ENCODE results near the gene SLX4.
"Not testable (repeated sequence)": the region's sequence is repeated elsewhere in the genome, so short reads cannot be mapped to it uniquely, and the experiment has no call there.

SLX4 gene

DNA sequence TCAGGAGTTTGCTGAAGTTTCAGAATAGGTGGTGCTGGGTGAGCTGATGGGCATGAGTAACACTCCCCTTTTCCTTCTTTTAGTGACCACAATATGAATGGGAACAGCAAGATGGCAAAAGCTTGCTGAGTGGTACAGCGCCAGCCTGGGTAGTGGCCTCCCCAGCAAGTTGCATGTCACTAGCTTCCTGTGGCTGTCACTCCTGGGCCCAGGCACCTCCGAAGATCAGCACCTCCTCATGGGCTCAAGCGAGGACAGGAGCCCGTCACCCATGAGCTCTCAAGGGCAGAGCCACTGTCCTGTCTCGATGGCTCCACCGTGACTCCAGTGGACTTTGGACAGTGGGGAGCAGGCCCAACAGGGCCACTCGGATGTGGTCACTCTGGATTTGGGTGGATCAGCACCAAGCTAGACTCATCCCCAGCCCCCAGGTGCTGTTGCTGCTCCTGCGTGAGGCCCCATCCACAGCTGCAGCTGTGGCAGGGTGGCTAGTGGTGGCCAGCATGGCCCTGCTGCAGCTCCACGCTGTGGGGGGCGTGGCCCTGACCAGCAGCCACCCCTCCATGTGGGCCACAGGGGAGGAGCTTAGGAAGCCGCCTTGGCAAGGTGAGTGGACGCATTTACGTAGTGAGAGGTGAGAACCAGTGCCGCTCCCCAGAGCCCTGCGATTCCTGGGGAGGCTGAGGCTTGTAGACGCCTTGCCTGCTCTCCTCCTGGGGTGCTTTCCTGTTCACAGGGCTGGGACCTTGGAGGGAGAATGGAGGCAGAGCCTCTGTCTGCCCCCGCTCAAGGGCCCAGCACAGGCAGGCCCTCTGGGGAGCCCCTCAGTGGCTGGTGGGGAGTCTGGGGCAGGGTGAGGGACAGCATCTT is 29.5 kb upstream of the SLX4 start:
- DNase-seq, result no peak

- DNase-seq, result no peak
These were observed 28.8 kb upstream of the SLX4 start for GRCh38 chr16:3640207-3640606.

DNA sequence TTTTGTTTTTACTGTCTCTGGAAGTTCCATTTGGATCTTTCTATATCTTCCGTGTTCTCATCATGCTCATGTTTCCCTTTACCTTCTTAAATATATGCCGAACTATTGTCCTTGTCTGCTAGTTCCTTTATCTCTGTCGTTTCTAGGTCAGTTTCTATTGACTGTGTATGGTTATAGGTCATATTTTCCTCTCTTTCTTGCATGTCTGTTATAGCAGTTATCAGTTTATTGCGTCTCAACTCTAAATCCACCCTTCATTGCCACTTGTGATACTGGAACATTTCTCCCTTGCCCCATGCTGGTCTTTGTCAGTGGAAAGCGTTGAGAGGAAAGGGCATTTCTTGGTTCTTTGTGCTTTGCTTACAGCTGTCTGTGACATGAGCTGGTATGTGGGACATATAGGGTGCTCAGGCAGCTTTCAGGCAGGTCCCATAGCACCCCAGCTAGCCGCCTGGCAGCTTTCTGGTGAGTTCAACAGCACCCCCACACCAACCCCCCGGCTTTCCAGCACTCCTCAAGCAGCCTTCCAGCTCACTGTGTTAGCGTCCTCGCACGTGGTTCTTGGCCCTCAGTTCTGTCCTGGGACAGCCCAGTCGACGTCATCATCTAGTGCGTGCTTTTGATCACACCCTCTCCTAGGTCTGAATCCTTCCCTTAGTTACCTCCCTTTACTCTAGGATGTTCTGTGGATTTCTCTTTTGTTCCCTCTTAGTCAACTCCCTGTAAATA is 27.7 kb upstream of the SLX4 start:
- DNase-seq, result no peak

DNA sequence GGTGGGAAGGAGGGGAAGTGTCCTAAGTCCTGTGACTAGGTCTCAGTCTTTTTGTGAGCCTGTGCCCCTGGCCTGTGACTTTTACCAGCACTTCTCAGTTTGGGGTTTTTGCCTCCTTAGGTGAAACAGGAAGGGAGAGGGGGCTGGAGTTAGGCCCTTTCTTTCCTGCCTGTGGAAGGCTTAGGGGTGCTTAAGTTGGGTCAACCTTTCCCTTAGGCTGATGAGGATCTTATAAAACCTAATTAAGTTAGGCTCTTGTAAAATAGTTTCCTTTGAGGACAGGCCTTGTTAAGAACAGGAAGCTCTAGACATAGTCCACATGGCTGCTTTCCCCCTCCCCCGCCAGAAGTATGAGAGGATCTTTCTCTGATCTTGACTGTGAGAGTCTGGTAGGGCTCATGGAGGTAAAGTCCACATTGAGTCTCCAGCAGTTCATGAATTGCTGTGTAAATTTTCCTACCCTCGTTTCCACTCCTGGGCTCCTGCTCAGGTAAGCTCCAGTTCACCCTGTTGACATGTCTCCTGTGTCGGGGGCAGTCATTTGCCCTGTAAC is 26.0 kb upstream of the SLX4 start:
- no peak for DNase-seq

- no peak for DNase-seq
These were observed 14.7 kb upstream of the SLX4 start for GRCh38 chr16:3625911-3626732.

DNA sequence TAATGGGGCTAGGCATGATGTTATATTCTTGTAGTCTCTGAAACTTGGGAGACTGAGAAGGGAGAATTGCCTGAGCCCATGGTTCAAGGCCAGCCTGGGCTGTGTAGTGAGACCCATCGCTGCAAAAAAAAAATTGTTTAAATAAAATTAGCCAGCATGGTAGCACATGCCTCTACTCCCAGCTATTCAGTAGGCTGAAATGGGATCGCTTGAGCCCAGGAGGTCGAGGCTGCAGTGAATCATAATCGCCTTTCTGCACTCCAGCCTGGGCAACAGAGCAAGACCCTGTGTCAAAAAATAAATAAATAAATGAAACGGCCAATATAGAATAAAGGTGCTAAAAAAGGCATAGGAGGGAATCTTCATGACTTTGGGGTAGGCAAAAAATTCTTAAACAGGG is 13.9 kb upstream of the SLX4 start:
- DNase-seq, result no peak

GRCh38 chr16:3623642-3624041 is 12.2 kb upstream of the SLX4 start:
- DNase-seq, result no peak

- no peak for DNase-seq
These were observed 7.3 kb upstream of the SLX4 start for GRCh38 chr16:3618769-3619141.

DNA sequence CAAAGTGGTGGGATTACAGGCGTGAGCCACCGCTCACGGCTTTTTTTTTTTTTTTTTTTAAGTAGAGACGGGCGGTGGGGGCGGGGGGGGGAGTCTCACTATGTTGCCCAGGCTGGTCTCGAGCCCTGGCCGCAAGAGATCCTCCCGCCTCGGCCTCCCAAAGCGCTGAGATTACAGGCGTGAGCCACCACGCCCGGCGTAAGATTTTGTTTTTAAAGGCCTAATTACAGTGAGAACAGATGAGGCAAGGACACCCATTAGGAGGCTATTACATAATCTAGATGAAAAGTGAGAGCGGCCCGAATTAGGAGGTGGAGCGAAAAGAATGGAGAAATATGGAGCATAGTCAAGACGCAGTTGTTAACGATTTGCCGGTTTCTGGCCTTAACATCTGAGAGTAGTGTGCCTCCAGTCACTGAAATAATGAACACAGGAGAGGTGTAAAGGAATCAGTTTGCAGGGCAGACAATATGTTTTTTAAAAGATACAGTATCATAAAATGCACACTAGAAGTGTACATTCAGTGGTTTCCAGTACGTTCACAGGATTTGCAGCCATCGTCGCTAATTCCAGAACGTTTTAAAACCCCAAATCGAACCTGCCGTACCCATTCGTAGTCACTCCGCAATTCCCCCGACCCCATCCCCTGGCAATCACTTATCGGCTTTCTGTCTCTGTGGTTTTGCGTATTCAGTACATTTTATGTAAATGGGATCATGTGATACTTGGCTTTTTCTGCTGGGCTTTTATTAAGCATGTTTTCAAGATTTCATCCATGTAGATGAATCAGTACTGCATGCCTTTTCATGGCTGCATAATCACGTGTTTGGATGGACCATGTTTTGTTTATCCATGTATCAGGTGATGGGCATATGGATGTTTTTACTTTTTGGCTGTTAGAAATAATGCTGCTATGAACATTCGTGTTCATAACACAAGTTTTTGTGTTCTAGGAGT is 1.4 kb upstream of the SLX4 start:
- no peak for DNase-seq

- DNase-seq, result no peak
These were observed 684 bp downstream of the SLX4 start for GRCh38 chr16:3610698-3611145.

GRCh38 chr16:3609895-3610697 is 1.3 kb downstream of the SLX4 start:
- DNase-seq, result no peak

DNA sequence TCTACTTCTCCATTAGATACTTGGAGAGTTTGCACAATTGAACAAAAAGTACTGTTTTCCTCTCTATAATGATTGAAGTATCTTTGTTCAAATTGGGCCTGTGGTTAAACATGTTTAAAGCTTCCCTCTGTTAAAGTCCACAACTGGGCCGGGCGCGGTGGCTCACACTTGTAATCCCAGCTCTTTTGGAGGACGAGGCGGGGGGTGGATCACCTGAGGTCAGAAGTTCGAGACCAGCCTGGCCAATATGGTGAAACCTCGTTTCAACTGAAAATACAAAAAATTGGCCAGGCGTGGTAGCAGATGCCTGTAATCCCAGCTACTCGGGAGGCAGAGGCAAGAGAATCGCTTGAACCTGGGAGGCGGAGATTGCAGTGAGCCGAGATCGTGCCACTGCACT is 2.4 kb downstream of the SLX4 start:
- not testable (repeated sequence) for DNase-seq

- DNase-seq, result no peak
These were observed 3.3 kb downstream of the SLX4 start for GRCh38 chr16:3608069-3608468.

DNA sequence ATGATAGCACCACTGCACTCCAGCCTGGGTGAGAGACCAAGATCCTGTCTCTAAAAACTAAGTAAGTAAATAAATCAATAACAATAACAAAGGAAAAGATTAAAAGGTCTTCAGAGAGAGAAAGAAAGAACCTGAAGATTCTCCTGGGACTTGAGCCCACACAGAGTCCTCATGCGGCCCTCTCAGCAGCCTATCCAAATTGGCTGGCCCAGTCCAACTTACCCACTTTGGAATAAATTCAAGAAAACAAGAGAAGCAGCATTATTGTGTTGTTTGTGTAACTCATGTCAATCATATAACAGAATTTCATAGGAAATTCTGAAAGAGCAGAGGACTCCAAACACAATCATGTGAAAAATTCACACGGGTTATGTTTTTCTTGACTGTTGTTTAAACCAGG is 3.8 kb downstream of the SLX4 start:
- no peak for DNase-seq

DNA sequence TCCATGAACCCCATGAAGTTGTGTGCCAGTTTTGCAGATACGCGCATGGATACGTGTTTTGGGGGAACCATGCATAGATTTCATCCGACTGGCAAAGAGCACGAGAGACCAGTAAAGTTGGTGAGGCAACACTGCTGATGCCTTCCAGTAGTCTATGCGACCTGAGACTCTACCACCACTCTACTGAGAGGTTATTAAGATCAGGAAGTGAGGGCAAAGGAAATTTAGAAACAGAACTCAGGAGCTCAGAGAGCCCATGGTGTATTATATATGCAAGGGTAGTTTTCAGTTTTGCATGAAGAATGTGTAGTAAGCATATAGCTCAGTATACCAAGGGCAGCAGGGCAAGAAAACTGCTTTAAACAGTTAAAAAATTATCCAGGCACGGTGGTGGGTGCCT is 4.2 kb downstream of the SLX4 start:
- DNase-seq, result no peak

DNA sequence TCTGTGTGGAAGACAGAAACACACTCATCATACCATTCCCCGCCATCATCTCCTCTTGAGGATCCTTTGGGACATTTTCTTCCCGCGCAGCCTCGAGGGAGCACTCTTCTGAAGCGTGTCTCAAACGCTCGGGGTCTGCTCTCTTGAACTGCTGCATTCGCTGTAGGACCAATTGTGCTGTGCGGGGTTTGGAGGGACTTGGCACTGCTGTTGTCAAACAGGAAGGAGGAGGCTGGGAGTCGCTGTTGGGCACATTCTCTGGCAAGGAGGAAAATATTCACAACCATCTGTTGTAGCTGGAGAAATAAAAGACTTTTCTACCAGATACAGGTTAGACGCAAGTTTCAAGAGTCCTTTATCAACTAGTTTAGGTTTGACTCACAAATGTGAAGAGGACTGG is 5.0 kb downstream of the SLX4 start:
- no peak for DNase-seq

GRCh38 chr16:3602320-3602653 is 9.1 kb downstream of the SLX4 start:
- DNase-seq, result no peak

GRCh38 chr16:3601614-3602319 is 9.6 kb downstream of the SLX4 start:
- no peak for DNase-seq

GRCh38 chr16:3599922-3600321 is 11.5 kb downstream of the SLX4 start:
- no peak for DNase-seq

- no peak for DNase-seq
These were observed 12.3 kb downstream of the SLX4 start for GRCh38 chr16:3599121-3599520.

DNA sequence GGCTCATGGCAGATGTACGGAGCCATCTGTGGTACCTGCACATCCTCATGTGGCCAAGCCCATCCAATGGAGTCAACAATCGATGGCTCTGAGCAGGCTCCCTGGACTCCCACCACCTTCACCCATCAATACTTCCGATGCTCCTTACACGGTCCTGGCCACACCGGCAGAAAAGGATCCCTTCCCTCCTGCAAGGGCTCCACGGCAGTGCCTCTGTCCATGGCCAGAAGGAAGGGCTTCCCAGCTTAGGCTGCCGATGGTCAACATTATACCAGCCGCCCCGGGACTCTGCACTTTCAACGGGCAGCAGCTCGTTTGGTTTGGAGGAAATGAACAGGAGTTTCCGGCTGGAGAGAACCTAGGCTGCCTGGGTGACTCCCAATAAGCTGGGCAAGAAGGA is 13.2 kb downstream of the SLX4 start:
- no peak for DNase-seq

Measured in SIG-M5 (cell line).